CD8-positive, alpha-beta memory T cell (primary cell): ENCODE measurements around the gene DBH. TPM values are rescaled to one million over a fixed set of nuclear protein-coding genes. Genes with fewer than 3 reads are reported as not detected.

Experiments
- CTCF ChIA-PET: fragments of 350-600 bp; sonication (Branson Sonifier 250); formaldehyde crosslinking; loops from one replicate; lab custom pipeline; 2021; ENCODE audit warnings: antibody characterized with exemption; lab: Charles Lee
- POLR2A ChIA-PET: fragments of 350-600 bp; sonication (Branson Sonifier 250); formaldehyde crosslinking; loops from one replicate; lab custom pipeline; 2021; ENCODE audit warnings: antibody characterized with exemption; lab: Charles Lee
- DNase-seq, 5 donors: peaks; one replicate each; pipeline versions ENCODE4 v3.0.0 to v3.0.0-alpha.2; 2020 to 2022; ENCODE audit warnings: mixed read lengths in 1 of 5
- H3K27ac ChIP-seq: one replicate; pipeline ENCODE4 v1.7.0; 2013; ENCODE audit warnings: low read depth, mild to moderate bottlenecking, low read length, moderate library complexity
- H3K27me3 ChIP-seq: 2 replicates; pipeline ENCODE4 v1.7.0; 2013; ENCODE audit warnings: low read length, mild to moderate bottlenecking; ENCODE audit not compliant: insufficient read depth, poor library complexity, severe bottlenecking
- H3K36me3 ChIP-seq: 2 replicates; pipeline ENCODE4 v1.7.0; 2013; ENCODE audit warnings: mild to moderate bottlenecking, low read length, moderate library complexity; ENCODE audit not compliant: insufficient read depth
- H3K4me1 ChIP-seq: 2 replicates; pipeline ENCODE4 v1.7.0; 2013; ENCODE audit warnings: mild to moderate bottlenecking, low read length, moderate library complexity; ENCODE audit not compliant: insufficient read depth
- H3K4me3 ChIP-seq: 2 replicates; pipeline ENCODE4 v1.7.0; 2013; ENCODE audit warnings: mild to moderate bottlenecking, low read length
- H3K9me3 ChIP-seq: 2 replicates; pipeline ENCODE4 v1.7.0; 2013; ENCODE audit warnings: mild to moderate bottlenecking, low read length
- H3K27ac Mint-ChIP-seq, 8 donors: one replicate each; pipeline ENCODE4 v1.8.0; 2020 to 2021; ENCODE audit warnings: mixed read lengths in 8 of 8, mild to moderate bottlenecking in 6 of 8, inconsistent platforms in 3 of 8, moderate library complexity in 3 of 8
- H3K27me3 Mint-ChIP-seq, 2 donors: one replicate each; pipeline ENCODE4 v1.8.0; 2020 to 2021; ENCODE audit warnings: mixed read lengths in 2 of 2, mild to moderate bottlenecking in 1 of 2, moderate library complexity in 1 of 2
- H3K36me3 Mint-ChIP-seq, 3 donors: one replicate each; pipeline ENCODE4 v1.8.0; 2020 to 2021; ENCODE audit warnings: mixed read lengths in 3 of 3, inconsistent platforms in 1 of 3, mild to moderate bottlenecking in 1 of 3
- H3K4me1 Mint-ChIP-seq, 3 donors: one replicate each; pipeline ENCODE4 v1.8.0; 2020 to 2021; ENCODE audit warnings: mixed read lengths in 3 of 3, inconsistent platforms in 1 of 3, mild to moderate bottlenecking in 1 of 3
- H3K4me3 Mint-ChIP-seq, 7 donors: one replicate each; pipeline ENCODE4 v1.8.0; 2020 to 2021; ENCODE audit warnings: mixed read lengths in 7 of 7, mild to moderate bottlenecking in 6 of 7, moderate library complexity in 4 of 7, inconsistent platforms in 2 of 7
- H3K9me3 Mint-ChIP-seq, 5 donors: one replicate each; pipeline ENCODE4 v1.8.0; 2020 to 2022; ENCODE audit warnings: mixed read lengths in 5 of 5, mild to moderate bottlenecking in 3 of 5, moderate library complexity in 2 of 5, inconsistent platforms in 1 of 5
- polyA plus RNA-seq: library from polyadenylated mRNA; unstranded; fragments of 300-500 nt; fragmentation: Illumina TruSeq; gene quantifications from one replicate; pipeline ENCODE4 v1.2.3, GENCODE V29; 2021
- total RNA-seq, 2 experiments: library from RNA; stranded (reverse); gene quantifications; one replicate each; pipeline ENCODE4 v1.2.3, GENCODE V29; 2021

Gene DBH
- total and polyA plus RNA-seq, 3 experiments from 2014 or later: not detected

GRCh38 chr9:133638711-133639110 is 2.5 kb downstream of the DBH start:
- no peaks in the 10 kb centered on the region for H3K4me1 ChIP-seq
- CTCF ChIA-PET: no interaction called here

GRCh38 chr9:133639613-133640012 is 3.5 kb downstream of the DBH start:
- no peaks in the 10 kb centered on the region for H3K36me3 ChIP-seq
- no peaks in the 10 kb centered on the region for H3K36me3 Mint-ChIP-seq
- H3K4me3 ChIP-seq: no peak overlapping the region
- H3K27me3 ChIP-seq: no peaks in the 10 kb centered on the region
- DNase-seq: no peak
- no peak overlapping the region for H3K27ac Mint-ChIP-seq
- no peak overlapping the region for H3K4me3 Mint-ChIP-seq
- H3K9me3 Mint-ChIP-seq: no peaks in the 10 kb centered on the region
- ChIA-PET POLR2A (no interaction called here), CTCF (no interaction called here)
- no peaks in the 10 kb centered on the region for H3K4me1 ChIP-seq
- H3K4me1 Mint-ChIP-seq: no peaks in the 10 kb centered on the region
- H3K27ac ChIP-seq: no peak overlapping the region
- peaks cover 4 to 8% of the 10 kb centered on the region in 2 donors for H3K27me3 Mint-ChIP-seq
- H3K9me3 ChIP-seq: no peaks in the 10 kb centered on the region

More at GRCh38 chr9:133638711-133639110, 2.5 kb downstream of the DBH start:
- Mint-ChIP-seq H3K27me3 (peaks cover 4 to 8% of the 10 kb centered on the region in 2 donors), H3K36me3 (no peaks in the 10 kb centered on the region), H3K4me3 (no peak overlapping the region), H3K27ac (no peak overlapping the region), H3K4me1 (no peaks in the 10 kb centered on the region), H3K9me3 (no peaks in the 10 kb centered on the region)
- Histone ChIP-seq H3K27me3 (no peaks in the 10 kb centered on the region), H3K36me3 (no peaks in the 10 kb centered on the region), H3K27ac (no peak overlapping the region), H3K9me3 (no peaks in the 10 kb centered on the region), H3K4me3 (no peak overlapping the region)
- DNase-seq: no peak
- POLR2A ChIA-PET: no interaction called here

DNA sequence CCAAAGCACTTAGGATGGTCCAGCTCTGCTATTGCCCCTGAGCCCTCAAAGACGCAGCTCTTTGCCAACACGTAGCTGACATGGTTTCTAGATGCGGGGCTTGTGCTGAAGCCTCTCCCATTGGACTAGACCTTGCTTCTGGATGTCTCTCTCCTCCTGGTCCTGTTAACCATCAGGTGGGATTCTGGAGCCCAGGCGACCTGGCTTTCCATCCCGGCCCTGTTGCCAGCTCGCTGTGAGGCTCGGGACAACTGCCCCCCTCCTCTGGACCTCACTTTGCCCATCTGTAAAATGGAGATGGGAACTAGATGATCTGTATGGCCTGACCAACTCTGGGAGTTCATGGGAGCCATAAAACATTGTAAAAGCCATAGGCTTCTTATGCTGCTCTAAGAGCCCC is 4.0 kb downstream of the DBH start:
- H3K4me3 Mint-ChIP-seq: no peak overlapping the region
- H3K27me3 ChIP-seq: no peaks in the 10 kb centered on the region
- no peaks in the 10 kb centered on the region for H3K36me3 Mint-ChIP-seq
- peaks cover 0 to 6% of the 10 kb centered on the region in 2 donors for H3K27me3 Mint-ChIP-seq
- no peaks in the 10 kb centered on the region for H3K4me1 Mint-ChIP-seq
- H3K9me3 Mint-ChIP-seq: no peaks in the 10 kb centered on the region
- POLR2A ChIA-PET: no interaction called here
- no peak overlapping the region for H3K4me3 ChIP-seq
- CTCF ChIA-PET: no interaction called here
- H3K4me1 ChIP-seq: no peaks in the 10 kb centered on the region
- H3K27ac Mint-ChIP-seq: peak overlapping the region in 1 of 8 donors; percentile 24
- no peak for DNase-seq
- no peaks in the 10 kb centered on the region for H3K36me3 ChIP-seq
- no peaks in the 10 kb centered on the region for H3K9me3 ChIP-seq
- no peak overlapping the region for H3K27ac ChIP-seq

DNA sequence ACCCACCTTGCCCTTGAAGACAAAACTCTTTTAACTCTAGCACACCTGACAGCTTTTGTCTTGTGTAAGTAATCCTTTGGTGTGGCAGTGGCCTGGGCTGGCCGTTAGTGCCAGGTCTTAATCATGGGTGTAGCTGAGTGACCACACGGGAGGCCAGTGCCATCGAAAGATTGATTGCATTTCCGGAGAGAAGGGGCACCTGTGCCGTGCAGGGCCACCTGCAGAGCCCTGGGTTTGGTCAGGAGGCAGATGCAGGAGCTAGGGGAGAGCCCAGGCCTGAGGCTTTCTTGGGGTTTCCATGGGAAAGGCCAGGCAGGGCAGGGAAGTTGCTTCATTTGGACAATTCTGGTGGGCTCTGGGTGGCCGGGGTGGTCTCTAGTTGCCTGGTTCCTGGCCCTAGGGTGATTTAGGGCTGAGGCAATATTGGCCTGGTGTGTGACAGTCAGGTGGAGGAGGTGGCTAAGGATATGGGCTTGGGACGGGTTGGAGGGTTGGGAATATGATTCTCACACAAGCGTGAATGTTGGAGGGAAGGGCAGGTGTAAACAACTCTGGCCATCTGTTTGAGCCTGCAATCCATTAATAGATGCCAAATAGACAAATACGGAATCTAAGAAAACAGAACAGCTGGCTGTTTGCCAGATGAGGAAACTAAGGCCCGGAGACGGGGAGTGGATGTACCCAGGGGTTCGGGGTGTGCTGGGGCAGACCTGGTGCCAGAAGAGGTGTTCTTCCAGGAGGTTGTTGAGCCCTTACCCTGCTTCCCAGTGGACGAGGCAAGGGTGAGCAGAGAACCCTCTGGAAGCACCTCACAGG is 4.6 kb downstream of the DBH start:
- ChIA-PET CTCF (no interaction called here), POLR2A (no interaction called here)
- no peaks in the 10 kb centered on the region for H3K9me3 ChIP-seq
- Mint-ChIP-seq H3K4me1 (no peaks in the 10 kb centered on the region), H3K4me3 (no peak overlapping the region), H3K27me3 (peaks cover 0 to 6% of the 10 kb centered on the region in 2 donors), H3K36me3 (no peaks in the 10 kb centered on the region), H3K9me3 (no peaks in the 10 kb centered on the region), H3K27ac (peak overlapping the region in 3 of 8 donors; percentile 14 to 42 (median 24))
- H3K36me3 ChIP-seq: no peaks in the 10 kb centered on the region
- no peak overlapping the region for H3K27ac ChIP-seq
- no peaks in the 10 kb centered on the region for H3K27me3 ChIP-seq
- H3K4me1 ChIP-seq: no peaks in the 10 kb centered on the region
- DNase-seq: no peak
- H3K4me3 ChIP-seq: no peak overlapping the region

GRCh38 chr9:133641396-133641655 is 5.2 kb downstream of the DBH start:
- Histone ChIP-seq H3K4me3 (no peak overlapping the region), H3K27me3 (no peaks in the 10 kb centered on the region), H3K36me3 (no peaks in the 10 kb centered on the region), H3K27ac (no peak overlapping the region), H3K9me3 (no peaks in the 10 kb centered on the region), H3K4me1 (no peaks in the 10 kb centered on the region)
- Mint-ChIP-seq H3K4me1 (no peaks in the 10 kb centered on the region), H3K4me3 (no peak overlapping the region), H3K9me3 (no peaks in the 10 kb centered on the region), H3K27ac (no peak overlapping the region), H3K36me3 (no peaks in the 10 kb centered on the region), H3K27me3 (peaks cover 0 to 7% of the 10 kb centered on the region in 2 donors)
- POLR2A ChIA-PET: no interaction called here
- CTCF ChIA-PET: no interaction called here
- DNase-seq: no peak

- no peaks in the 10 kb centered on the region for H3K36me3 ChIP-seq
- H3K9me3 ChIP-seq: no peaks in the 10 kb centered on the region
- no peaks in the 10 kb centered on the region for H3K27me3 ChIP-seq
- peaks cover 0 to 3% of the 10 kb centered on the region in 2 donors for H3K27me3 Mint-ChIP-seq
- H3K36me3 Mint-ChIP-seq: no peaks in the 10 kb centered on the region
- H3K9me3 Mint-ChIP-seq: no peaks in the 10 kb centered on the region
- no peak overlapping the region for H3K27ac ChIP-seq
- no peak for DNase-seq
- no peak overlapping the region for H3K4me3 ChIP-seq
- H3K4me1 ChIP-seq: no peaks in the 10 kb centered on the region
- no peak overlapping the region for H3K27ac Mint-ChIP-seq
- CTCF ChIA-PET: no interaction called here
- H3K4me1 Mint-ChIP-seq: no peaks in the 10 kb centered on the region
- POLR2A ChIA-PET: no interaction called here
- H3K4me3 Mint-ChIP-seq: no peak overlapping the region
Measured at GRCh38 chr9:133641861-133642595, 5.9 kb downstream of the DBH start.

- no peak for DNase-seq
- no peak overlapping the region for H3K27ac Mint-ChIP-seq
- POLR2A ChIA-PET: no interaction called here
- CTCF ChIA-PET: no interaction called here
- no peak overlapping the region for H3K4me3 Mint-ChIP-seq
- Histone ChIP-seq H3K27me3 (no peaks in the 10 kb centered on the region), H3K36me3 (no peaks in the 10 kb centered on the region), H3K4me3 (no peak overlapping the region), H3K9me3 (no peaks in the 10 kb centered on the region), H3K27ac (no peak overlapping the region), H3K4me1 (no peaks in the 10 kb centered on the region)
- H3K9me3 Mint-ChIP-seq: no peaks in the 10 kb centered on the region
- no peaks in the 10 kb centered on the region for H3K36me3 Mint-ChIP-seq
- H3K4me1 Mint-ChIP-seq: no peaks in the 10 kb centered on the region
- H3K27me3 Mint-ChIP-seq: peaks cover 0 to 3% of the 10 kb centered on the region in 2 donors
Measured at GRCh38 chr9:133642708-133643361, 6.7 kb downstream of the DBH start.

- H3K4me3 ChIP-seq: no peak overlapping the region
- peaks cover 0 to 5% of the 10 kb centered on the region in 2 donors for H3K27me3 Mint-ChIP-seq
- no peaks in the 10 kb centered on the region for H3K4me1 ChIP-seq
- no peak overlapping the region for H3K4me3 Mint-ChIP-seq
- DNase-seq: no peak
- H3K36me3 ChIP-seq: no peaks in the 10 kb centered on the region
- H3K27ac ChIP-seq: no peak overlapping the region
- POLR2A ChIA-PET: no interaction called here
- no peaks in the 10 kb centered on the region for H3K9me3 ChIP-seq
- H3K4me1 Mint-ChIP-seq: no peaks in the 10 kb centered on the region
- no peaks in the 10 kb centered on the region for H3K27me3 ChIP-seq
- H3K36me3 Mint-ChIP-seq: no peaks in the 10 kb centered on the region
- CTCF ChIA-PET: no interaction called here
- H3K27ac Mint-ChIP-seq: no peak overlapping the region
- H3K9me3 Mint-ChIP-seq: no peaks in the 10 kb centered on the region
Measured at GRCh38 chr9:133643362-133643755, 7.2 kb downstream of the DBH start.
